GM10266 (cell line): ENCODE measurements around the gene PXDN.

Experiments
- DNase-seq: peaks from one replicate; pipeline ENCODE4 v3.0.0; 2012; ENCODE audit errors: extremely low spot score
- CTCF ChIP-seq: IDR thresholded peaks from 2 replicates; pipeline ENCODE4 v1.5.1; 2012; ENCODE audit warnings: mild to moderate bottlenecking, low read depth; ENCODE audit not compliant: control insufficient read depth, insufficient read depth; ENCODE audit errors: missing control alignments

PXDN gene

GRCh38 chr2:1773883-1774282 lies 29.6 kb upstream of the PXDN start:
- DNase-seq = no peak
- TF ChIP-seq CTCF = no peak

GRCh38 chr2:1772471-1773267 lies 28.4 kb upstream of the PXDN start:
- TF ChIP-seq CTCF = no peak
- DNase-seq = no peak

GRCh38 chr2:1771626-1772280 lies 27.4 kb upstream of the PXDN start:
- no peak for TF ChIP-seq CTCF
- DNase-seq = no peak

GRCh38 chr2:1770566-1771380 lies 26.5 kb upstream of the PXDN start:
- no peak for DNase-seq
- no peak for TF ChIP-seq CTCF

- peak; percentile 57 for TF ChIP-seq CTCF
Measured at GRCh38 chr2:1769703-1770422, 25.5 kb upstream of the PXDN start.

GRCh38 chr2:1767939-1768691 lies 23.8 kb upstream of the PXDN start:
- DNase-seq = no peak
- TF ChIP-seq CTCF = no peak

More at GRCh38 chr2:1769703-1770422, 25.5 kb upstream of the PXDN start:
- peak; percentile 77 for DNase-seq
